Stimulated activated CD4-positive, alpha-beta T cell treated with anti-CD3 and anti-CD28 coated beads, Interleukin-15, amount 100 ng/mL, for 24 hours (primary cell): ENCODE measurements around the gene HEBP1.
"Not testable (repeated sequence)": the region's sequence is repeated elsewhere in the genome, so short reads cannot be mapped to it uniquely, and the experiment has no call there.

Experiments
- DNase-seq: peaks from one replicate; pipeline ENCODE4 v3.0.0-alpha.2; 2020

HEBP1 gene, protein sequence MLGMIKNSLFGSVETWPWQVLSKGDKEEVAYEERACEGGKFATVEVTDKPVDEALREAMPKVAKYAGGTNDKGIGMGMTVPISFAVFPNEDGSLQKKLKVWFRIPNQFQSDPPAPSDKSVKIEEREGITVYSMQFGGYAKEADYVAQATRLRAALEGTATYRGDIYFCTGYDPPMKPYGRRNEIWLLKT

DNA sequence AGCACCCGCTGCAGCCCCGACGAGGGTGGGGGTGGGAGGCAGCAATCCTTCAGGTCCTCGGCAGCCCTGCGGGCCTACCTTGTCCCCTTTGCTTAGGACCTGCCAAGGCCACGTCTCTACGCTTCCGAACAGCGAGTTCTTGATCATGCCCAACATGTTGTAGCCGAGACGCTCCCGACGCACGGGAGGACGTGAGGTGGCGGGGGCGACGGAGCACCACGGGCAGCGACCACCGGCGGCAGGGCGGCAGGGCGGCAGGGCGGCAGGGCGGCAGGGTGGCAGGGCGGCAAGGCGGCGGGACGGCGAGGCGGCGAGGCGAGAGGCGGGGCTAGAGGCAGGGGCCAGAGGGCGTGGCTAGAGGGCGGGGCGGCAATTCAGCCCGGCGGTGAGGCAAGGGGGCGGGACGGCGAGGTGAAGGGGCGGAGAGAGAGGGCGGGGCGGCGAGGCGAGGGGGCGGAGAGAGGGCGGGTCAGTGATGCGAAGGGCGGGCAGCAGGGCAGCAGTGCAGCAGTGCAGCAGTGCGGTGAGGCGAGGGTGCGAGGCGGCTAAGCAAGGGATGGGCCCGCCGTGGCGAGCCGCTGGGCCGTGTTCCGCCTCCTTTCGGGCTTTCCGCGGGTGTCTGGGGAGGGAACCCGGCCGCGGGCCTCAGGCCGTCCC, at the start of gene HEBP1:
Gene HEBP1, minus strand, starts transcription at position 307 of the 657 bp plus-strand sequence. Its CDS starts 151 bp downstream, at position 156.
- DNase-seq: peak; percentile 97

DNA sequence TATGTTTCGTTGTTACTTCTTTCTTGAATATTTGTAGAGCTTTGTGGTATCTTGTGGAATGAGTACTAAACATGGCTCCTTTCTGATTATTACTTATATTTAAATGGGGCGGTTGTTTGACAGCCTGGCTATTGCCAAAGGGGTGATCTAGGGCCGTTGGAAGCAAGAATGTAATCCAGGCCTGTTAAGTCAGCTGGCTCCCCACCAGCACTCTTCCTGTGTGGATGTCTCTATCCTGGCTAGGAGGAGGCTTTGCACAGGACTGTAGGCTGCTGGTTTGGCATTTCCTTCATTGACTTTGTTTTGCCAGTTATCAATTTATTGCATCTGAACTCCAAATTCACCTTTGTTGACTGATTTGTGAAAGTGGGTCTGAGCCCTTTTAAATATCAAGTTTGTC, 49.8 kb upstream of the HEBP1 start:
- no peak for DNase-seq

DNA sequence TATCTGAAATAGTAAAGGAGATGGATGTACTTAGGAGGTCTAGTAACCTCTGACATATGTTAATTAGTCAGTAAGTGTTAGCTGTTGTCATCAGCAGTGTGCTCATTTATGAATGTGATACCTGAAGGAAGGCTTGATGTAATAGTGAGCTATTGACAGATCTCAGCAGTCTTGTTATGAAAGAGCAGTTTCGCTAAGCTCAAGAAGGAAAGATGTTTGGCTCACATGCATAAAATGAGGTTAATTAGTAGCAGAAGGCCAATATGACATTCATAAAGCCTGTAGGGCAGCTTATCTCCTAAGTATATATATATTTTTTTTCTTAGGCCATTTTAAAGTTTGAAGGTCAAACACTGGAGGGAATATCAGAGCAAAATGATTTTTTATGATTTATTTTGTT, 46.9 kb upstream of the HEBP1 start:
- no peak for DNase-seq

DNA sequence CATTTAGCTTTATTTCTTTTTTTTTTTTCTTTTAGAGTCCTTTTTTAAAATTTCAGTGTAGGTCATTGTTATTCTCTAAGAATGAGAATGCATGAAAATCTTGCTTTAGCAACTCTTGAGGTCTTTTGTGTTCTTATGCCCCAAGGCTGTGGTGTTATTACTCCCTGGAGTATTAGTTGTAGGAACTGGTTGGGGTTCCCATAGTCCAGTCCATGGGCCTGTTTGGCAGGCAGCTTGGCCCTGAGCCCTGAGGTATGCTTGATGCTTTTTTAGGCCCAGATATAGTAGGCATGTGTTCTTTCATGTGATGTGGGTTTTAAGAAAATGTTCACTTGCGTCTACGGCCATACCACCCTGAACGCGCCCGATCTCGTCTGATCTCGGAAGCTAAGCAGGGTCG, 45.8 kb upstream of the HEBP1 start:
- DNase-seq: no peak

DNA sequence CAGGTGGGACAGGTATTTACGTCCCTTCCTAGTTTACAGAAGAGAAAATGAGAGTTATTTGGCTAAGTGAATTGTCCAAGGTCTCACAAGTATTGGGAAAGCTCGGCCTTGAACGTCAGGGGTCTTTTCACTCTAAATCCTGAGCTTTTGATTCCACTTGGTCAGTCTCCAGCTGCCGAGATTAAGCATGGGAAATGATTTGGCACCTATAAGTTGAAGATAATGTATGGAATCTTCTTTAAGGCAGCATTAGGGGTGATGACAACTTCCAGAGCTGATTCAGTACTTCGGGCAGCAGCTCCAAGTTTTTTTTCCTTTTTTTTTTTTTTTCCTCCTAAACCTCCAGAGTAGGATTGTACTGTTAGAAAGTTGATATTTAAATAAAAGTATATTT, 44.8 kb upstream of the HEBP1 start:
- DNase-seq: no peak

DNA sequence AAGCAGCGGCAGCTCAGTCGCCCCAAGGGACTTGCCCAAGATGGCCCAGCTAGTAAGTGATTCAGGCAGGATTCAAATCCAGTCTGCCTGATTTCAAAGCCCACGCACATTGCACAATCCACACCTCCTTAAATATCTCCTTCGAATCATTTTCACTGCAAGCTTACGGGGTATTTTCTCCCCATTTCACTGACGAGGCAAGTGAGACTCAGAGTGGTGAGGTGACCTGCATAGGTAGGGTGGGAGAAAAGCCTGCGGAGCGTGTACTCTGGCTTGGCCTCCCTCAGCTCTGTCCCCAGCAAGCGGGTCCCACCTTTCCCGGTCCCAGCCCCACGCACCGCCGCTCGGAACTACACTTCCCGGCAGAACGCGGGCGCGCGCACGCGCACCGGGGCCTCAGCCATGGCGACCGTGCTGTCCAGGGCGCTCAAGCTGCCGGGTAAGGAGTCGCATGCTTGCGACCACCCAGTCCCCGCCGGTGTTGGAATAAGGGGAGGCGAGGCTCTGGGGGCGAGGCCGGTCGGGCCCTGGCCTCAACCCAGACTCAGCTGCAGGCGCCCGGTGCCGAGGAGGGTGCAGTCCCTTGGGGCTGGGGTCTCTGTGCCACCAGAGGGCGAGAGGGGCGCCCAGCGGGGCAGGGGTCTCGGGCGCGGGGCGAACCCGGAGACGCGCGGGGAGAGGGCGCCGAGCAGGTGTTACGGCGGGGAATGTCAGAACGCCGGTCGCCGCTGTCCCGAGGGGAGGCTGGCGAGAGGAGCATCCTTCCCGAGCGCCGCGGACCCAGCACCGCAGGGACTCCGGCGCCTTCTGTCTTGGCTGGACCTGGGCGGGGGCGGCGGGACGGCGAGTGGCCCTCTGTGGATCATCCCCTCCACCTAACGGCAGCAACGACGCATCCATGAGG, 44.2 kb upstream of the HEBP1 start, which contains the start of gene FAM234B:
Gene FAM234B, plus strand, starts transcription at position 380 of the 904 bp plus-strand sequence. Its CDS starts 23 bp downstream, at position 403.
- peak; percentile 86 for DNase-seq

DNA sequence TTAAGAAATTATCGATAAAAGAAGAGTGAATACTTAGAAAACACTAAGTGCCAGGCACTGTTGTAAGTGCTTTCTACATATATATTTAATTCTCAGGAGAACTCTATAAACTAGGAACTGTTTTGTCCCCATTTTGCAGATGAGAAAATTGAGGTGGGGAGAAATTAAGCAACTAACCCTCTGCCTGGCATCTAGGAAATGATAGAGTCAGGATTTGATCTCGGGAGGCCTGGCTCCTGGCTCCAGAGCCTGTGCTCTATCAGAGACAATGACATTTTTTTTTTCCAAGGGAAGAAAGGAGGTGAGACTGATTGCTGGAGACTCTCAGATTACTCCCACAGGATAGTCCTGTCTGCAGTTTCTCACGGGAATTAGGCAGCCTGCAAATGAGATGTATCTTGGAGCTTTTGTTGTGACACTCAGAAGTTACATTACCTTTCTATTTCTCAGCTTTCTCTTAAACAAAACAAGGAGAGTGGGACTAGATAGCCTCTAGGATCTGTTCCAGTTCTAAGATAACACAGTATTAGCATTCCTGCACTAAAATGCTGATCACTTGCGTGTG, 42.7 kb upstream of the HEBP1 start:
- no peak for DNase-seq

DNA sequence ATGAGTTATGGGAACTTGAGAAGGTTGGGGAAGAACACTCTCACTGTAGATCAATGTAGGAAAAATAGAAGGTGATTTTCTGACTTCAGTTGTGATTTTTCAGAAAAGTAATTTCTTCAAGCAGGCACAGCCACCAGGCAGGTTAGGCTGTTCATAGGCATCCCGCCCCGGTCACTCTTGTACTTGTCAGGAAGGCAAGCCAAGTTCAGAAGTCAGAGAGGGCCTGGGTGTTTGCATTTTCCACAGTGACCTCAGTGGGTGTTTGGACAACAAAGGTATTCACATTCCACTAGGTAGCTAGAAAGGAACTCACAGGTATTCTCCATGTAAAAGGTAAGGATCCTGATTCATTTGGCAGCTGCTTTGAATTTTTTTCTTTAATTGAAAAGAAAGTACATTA, 41.2 kb upstream of the HEBP1 start:
- no peak for DNase-seq

DNA sequence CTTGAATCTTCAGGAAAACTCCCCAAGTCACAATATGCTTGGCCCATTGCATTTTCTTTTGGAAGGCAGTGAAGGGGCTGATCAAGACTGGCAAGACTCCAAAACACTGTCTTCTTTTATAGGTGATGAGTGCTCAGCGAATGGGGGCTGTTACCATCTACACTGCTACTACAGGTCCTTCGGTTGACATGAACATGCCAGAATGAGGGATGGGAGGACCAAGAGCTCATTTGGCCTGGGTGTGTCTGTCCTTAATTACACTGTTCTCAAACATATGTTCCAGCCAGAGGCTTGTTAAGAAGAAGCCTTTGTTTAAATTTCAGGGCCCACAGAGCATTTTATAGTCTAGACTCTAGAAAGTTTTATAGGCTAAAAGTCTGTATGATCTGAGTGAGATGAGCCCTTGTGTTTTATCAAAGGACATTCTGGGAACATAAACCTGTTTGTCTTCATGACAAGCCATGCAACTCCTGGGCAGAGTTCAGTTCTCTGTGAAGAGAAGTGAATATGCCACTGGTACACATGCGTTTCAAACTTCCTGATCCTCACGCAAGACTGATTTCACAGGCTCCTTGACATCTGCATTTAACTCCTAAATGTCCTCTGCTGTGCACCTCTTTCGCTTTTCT, 39.4 kb upstream of the HEBP1 start:
- no peak for DNase-seq

DNA sequence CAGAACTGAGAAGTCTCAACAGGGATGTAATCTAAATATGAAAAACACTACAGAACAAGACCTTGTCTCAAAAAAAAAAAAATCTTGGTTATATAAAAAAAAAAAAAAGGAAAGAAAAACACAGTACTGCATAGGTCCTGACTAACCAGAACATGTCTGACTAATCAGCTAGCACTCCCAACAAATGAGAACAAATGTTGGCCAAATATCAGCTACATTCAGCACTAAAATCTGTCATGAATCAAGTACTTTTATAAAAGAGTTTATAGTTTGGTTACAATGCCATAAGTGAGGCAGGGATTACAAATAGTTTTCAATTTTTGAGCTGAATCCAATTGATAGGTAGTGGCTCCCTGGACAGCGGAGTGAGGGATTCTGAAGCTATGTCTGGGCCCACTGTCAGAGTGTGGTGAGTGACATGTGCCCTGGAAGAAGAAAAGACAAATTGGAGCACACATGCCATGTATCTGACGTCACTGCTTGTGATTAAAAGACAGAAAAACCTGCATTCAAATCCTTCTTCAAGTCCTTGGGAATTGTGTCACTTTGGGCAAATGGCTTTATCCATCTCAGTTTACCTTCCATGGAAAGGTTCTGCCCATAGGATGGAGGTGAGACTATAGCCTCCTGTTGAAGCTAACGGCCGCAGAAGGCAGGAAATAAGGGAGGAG, 38.6 kb upstream of the HEBP1 start:
- DNase-seq: no peak

DNA sequence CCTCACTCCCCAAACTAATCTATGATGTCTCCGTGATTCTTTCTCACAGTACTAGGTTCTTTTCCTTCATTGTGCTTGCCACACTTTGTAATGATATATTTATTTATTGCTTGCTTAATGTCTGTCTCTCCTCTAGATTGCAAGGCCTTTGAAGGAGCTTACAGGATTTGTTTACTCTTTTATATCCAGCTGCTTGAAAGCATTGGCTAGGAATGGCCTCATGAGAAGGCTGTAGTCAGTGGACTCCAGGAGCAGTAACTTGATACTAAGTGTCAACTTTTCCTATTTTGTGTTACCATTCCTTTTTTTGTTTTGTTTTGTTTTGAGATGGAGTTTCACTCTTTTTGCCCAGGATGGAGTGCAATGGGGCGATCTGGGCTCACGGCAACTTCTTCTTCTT, 36.8 kb upstream of the HEBP1 start:
- DNase-seq: no peak

DNA sequence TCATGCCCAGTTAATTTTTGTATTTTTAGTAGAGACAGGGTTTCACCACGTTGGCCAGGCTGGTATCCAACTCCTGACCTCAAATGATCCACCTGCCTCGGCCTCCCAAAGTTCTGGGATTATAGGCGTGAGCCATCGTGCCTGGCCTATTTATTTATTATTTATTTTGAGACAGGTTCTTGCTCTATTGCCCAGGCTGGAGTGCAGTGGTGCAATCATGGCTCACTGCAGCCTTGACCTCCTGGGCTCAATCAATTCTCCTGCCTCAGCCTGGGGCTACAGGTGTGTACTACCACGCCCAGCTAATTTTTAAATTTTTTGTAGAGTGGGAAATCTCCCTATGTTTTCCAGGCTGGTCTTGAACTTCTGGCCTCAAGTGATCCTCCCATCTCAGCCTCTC, 35.3 kb upstream of the HEBP1 start:
- not testable (repeated sequence) for DNase-seq

DNA sequence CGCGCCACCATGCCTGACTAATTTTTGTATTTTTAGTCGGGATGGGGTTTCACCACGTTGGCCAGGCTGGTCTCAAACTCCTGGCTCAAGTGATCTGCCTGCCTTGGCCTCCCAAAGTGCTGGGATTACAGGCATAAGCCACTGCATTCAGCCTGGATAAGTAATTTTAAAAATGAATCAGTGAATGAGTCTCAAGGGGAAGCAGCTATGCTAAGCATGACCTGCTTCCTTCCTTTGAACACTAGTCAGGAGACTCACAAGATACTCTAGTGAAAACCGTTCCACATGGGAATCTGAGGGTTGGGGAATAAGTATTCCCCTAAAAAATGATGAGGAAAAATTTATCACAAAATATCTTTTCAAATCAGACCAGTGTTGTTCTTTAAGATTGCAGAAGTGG, 33.4 kb upstream of the HEBP1 start:
- no peak for DNase-seq

DNA sequence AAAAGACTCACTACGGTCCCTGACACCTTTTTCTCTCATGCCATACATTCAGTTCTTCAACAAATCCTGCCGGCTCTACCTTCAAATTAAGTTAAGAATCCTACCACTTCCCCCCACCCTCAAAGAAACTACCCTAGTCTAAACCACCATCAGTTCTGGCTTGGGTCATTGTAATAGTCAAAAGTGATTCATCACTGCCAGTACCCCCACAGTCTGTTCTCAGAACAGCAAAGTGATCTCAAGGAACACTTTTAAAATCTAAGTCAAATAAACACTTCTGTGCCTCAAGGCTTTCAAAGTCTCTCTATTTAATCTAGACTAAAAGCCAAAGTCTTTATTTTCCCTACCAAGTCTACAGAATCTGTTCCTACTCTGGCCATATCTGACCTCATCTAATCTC, 32.1 kb upstream of the HEBP1 start:
- DNase-seq: no peak

DNA sequence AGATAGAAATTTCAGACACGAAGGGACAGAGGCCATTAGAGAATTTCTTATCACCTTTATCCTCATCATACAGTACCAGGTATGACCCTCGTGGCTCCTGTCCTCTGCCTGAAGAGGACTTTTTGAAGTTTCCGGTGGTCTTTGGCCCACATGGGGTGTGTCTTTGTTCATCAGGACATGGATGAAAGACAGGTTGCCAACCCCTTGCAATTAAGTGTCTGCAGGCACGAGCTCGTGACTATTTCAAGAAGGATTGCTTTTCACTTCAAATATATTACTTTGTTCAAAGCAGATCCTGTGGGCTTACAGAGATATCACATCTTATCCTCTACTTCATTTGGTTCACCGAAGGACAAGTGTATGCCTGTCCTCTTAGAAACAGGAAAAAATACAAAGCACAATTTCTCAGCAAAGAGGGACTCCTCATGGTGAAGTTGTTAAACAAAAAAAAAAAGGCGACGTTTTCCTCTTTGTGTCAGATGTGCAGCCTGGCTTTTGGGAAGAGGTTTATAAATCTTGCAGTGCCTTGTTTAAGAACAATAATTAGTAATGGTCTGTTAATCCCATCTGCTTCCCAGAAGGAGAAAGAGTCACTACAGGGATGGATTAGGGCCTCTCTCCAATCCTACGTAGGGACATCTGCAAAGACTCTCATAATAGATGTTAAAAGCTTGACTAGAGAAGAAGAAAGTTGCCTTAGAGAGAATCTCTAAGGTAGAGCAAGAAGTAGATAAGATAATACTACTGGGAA, 30.7 kb upstream of the HEBP1 start:
- no peak for DNase-seq

DNA sequence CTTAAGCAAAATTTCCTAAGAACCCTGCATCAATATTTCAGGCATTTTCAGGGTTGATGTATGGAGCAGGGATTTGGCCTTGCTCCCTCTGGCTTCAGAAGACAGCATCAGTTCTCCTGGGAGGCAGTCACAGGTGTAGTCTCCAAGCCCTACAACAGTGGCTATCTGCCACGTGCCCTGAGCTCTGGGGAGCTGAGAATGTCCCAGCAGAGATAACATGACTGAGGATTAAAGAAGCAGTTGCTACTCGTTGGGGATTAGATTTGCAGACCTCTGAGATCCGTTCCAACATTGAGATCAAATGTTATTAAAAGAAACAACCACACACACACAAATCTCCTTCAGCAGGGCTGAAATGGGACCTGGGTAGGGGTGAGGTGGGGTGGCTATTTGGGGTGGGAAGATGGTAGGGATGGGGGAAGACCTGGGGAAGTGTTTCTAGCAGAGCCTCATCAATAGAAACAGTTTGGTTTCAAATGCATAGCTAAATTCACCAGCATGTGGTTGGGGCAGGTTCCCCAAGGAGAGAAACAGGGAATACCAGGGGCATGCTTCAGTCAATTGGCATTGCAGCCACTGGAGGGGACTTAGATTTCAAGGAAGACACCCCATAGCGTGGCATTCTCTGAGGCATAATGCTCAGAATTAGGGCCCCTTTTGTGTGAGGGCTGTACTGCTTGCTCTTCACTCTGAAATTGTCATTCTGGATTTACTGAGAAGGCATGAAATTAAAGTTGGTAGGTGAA, 28.9 kb upstream of the HEBP1 start:
- DNase-seq: no peak

DNA sequence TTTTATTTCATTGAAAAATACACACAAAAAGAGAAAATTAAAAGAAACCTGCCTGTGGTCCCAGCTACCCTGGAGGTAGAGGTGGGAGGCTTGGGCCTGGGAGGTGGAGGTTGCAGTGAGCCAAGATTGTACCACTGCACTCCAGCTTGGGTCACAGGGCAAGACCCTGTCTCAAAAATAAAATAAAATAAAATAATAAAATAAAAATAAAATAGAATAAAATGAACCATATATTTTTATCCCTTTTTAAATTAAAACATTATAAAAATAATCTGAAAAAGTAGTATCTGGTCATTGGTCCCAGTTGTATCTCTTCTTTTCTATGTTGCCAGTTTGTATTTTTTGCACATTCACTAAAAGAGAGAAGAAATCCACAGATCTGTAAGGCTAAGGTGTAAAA, 27.4 kb upstream of the HEBP1 start:
- no peak for DNase-seq

DNA sequence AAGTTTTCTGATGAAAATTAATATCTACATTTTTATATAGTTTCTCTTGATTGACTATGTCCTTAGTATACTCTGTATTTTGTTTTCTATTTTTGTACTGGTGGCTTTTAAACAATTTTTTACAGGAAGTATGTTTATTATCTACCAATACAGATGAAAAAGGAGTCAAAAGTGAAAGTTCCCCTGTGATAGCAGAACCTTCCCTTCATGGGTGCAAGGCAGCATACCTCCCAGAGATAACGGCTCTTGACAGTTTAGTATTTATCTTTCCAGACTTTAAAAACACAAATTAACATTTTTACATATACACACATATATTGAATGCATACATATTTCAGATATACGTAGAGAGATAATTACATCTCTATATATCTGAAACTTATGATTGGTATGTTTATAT, 27.0 kb upstream of the HEBP1 start:
- DNase-seq: no peak

DNA sequence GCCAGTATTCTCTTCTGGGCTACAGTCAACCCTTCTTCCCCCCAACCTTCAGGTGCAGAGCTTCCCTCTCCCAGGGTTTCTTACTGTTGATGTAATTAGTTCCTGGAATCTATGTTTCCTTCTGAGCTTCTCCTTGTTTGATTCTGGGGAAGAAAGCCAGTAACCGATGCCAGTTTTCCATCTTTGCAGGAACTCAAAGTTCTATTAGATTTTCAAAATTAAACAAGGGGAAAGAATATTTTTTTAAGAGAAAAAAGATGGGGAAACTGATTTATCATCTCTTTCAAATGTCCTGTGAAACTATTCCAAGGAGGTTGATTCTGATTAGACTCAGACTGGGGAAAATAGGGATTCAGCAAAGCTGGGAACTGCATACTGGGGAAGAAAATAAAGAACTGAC, 26.2 kb upstream of the HEBP1 start:
- DNase-seq: no peak

DNA sequence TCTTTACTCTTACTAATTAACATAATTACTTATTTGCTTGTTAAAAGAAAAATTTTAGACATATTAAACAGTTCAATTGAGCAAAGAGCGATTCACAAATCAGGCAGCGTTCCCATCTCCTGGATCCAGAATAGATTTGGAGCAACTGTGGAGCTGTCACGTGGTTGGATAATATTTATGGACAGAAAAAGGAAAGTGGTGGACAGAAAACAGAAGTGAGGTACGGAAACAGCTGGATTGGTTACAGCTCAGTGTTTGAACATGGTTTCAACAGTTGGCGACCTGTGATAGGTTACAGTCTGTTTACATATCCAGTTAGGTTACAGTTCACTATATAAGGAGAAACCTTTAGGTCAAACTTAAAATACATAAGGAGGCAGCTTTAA, 24.5 kb upstream of the HEBP1 start:
- no peak for DNase-seq
